HG03432 (cell line): ENCODE data around the gene ERMARD.

Source experiments
- ATAC-seq: cut with Tn5 transposase; IDR thresholded peaks from one replicate; pipeline ENCODE4 v1.9.1; 2021; ENCODE audit warnings: mild to moderate bottlenecking, moderate library complexity; ENCODE audit not compliant: unreplicated experiment

Gene ERMARD

DNA sequence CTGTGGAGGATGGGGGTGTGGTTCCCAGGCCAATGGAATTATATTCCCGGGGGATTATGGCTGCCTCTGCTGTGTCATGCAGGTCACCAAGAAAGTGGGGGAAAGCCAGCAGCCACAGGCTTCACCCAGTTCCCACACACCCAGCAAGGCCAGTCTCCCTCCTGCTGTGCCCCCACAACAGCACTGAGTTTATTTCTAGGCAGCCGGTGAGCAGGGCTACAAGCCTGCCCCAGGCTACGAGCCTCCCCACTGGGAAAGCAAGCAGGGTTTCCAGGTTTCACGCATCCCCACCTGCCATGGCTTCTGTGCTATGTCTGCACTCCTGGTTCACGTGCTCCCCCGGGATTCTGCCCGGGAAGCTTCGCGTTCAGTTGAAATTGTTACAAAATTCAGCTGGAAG is 72.6 kb downstream of the ERMARD start:
- no peak for ATAC-seq

DNA sequence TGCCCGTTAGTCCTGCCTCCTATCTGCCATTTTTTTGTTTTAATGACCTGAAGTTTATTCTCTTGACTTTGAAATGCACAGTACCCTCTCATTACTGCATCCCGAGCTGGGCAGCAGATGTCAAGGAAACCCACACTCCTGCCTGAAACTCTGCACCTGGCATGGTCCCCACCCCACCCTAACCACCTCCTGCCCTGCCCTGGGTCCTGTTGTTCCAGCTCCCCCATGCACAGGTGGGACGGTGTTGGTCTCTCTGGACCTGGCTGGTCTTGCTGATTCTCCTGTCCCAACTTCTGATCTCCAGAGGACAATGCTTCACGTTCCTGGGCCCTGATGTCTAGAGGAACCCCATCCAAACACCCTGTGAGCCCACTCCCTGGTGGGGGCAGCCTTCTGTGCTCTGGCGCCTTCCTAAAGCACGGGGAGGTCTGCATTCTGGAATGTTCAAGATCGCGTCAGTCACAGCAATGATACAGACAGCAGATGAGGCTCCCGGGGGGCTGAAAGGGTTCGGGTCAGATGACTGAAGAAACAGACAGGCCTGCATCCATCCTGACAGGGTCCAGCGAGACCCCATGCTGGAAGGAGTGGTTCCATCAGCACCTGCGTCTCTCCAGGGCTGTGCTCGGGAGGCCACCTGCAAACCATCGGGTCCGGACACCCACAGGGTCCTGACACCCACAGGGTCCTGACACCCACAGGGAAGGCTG is 73.6 kb downstream of the ERMARD start:
- no peak for ATAC-seq

DNA sequence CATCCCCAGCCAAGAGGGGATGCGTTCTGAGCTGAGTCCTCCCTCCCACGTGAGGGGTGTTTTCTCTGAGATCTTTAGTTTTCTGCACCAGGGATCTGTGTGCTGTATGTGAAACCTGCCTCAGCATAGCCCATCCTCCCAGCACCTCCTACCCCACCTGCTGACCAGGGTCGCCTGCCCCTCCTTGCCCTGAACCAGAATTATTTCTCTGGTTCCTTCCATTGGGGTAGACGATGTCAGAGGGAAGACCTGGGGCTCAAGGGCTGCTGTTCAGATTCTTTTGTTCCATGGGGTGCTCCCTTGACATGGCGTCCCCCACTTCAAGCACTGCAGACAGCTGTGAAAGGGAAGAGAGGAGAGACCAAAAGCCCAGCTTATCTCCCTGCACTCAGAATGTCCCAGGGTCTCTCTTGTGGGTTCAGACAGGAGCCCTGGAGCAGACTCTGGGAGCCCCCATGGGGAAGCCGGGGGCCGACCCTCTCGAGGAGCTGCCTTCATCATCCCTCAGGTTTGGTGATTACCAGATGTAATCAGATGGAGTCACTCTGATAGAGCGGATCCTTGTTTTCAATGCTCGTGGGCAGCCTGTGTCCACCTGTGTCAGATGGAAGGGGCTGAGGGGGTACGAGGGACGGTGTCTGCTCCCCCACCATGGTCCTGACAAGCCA is 74.3 kb downstream of the ERMARD start:
- ATAC-seq = no peak

DNA sequence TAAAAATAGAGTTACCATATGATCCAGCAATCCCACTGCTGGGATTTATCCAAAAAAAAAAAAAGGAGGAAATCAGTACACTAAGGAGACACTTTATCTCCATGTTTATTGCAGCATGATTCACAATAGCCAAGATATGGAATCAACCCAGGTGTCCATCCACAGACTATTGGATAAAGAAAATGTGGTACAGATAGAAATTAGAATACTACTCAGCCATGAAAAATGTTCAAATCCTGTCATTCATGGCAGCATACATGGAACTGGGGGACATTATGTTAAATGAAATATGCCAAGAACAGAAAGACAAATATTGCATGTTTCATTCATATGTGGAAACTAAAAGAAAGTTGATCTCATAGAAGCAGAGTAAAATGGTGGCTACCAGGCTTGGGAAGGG is 75.3 kb downstream of the ERMARD start:
- ATAC-seq = no peak

DNA sequence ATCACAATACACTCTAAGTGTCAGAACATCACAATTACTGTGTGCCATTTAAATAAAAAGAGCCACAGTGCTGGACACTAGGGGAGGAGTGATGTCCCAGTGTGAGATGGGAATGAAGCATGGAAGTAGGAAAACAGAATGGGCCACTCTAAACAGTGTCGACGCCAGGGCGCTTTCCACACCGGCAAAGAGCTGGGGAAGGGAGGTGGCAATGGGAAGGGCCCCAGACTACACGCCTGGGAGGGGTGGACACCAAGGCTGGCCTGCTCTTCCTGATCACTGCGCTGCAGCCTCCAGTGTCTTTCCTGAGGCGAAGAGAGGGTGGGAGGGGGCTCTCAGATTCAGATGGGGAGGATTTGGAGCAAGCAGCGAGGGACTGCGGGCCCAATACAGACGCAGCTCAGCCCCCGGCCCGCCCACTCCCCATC is 75.9 kb downstream of the ERMARD start:
- no peak for ATAC-seq

DNA sequence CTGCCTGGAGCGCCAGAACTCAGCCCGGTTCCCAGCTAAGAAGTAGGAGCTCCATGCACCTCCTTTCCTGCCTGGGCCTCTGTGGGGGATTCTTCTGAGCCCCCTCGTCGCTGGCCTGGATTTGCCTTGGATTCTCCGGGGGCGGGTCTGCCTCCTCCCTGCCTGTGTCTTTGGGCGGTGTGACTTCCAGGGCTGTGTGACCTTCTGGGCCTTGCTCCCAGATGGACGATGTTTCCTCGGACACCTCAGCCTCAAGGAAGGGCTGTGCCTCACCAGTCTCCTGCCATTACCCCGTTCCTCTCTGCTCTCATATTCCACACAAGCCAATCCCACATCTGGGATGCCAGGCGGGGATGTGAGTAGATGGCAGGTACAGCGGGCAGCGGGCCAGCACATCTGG is 76.8 kb downstream of the ERMARD start:
- no peak for ATAC-seq

DNA sequence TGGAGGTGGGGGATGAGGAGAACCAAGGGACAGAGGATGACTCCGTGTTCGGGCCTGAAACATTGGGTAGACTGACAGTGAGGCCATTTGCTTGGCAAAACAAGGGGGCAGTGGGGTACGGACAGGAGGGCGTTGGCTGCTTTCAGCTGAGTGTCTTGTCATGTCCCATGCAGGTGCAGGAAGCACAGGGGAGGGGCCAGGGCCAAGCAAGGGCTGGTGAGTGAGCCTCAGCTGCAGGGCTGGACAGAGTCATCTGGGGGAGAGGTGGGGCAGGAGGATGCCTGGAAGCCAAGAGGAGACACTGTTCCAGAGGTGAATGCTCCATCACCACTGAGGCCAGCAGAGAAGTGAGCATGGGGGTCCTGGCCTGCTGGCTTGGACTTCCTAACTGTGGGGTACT is 78.4 kb downstream of the ERMARD start:
- no peak for ATAC-seq

DNA sequence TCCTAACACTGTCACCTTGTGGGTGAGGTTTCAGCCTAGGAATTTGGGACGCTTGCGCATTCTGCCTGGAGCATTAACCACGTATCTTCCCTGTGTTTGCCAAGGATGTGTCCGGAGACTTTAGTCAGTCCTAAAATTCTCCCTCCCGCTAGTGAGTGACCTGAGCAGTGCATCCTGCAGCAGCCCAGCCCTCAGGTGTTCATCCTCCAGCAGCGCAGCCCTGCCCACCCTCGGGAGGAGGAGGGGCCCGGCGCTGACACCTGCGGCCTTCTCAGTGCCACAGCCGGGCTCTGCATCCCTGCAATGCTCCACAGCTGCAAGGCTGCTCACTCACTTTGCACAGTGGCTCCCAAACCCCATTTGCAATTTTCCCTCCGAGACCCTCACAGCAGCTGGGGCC is 79.5 kb downstream of the ERMARD start:
- no peak for ATAC-seq
